GM18909 (cell line): ENCODE results near the gene ARMH1.
"Not testable (repeated sequence)": the region's sequence is repeated elsewhere in the genome, so short reads cannot be mapped to it uniquely, and the experiment has no call there.

Experiments
- ATAC-seq: cut with Tn5 transposase; IDR thresholded peaks from one replicate; pipeline ENCODE4 v1.9.1; 2021; ENCODE audit warnings: mild to moderate bottlenecking; ENCODE audit not compliant: unreplicated experiment, poor library complexity

Gene ARMH1

DNA sequence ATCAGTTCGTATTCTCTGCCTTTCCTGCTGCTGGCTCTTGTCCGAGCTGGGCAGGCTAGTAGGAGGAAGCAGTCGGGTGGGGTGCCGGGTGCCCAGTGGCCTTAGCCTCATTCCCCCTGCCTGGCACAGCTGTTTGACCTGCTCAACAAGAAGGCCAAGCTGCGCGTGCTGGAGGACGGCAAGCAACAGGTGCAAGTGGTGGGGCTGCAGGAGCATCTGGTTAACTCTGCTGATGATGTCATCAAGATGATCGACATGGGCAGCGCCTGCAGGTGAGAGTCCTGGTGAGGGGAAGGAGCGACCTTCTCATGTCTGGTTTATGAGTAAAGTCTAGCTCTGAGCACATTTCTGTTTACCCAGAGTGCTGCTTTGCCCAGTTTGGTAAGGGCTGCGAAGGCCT, 84.6 kb downstream of the ARMH1 start:
- no peak for ATAC-seq

GRCh38 chr1:44760876-44761275, 86.4 kb downstream of the ARMH1 start:
- ATAC-seq: no peak

DNA sequence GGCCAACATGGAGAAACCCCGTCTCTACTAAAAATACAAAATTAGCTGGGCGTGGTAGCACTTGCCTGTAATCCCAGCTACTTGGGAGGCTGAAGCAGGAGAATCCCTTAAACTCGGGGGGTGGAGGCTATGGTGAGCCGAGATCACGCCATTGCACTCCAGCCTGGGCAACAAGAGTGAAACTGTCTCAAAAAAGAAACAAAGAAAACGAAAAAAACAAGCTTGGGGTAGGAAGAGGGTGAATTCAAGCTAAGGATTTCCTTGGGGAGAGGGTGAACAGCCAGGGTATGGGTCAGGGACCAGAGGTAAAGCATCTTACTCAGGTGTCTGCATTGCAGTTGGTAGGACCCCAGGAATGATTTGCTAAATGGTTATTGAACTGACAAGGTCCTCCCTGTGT, 91.9 kb downstream of the ARMH1 start:
- not testable (repeated sequence) for ATAC-seq
